HUES48 (cell line): ENCODE data around the gene ARHGEF40.

Source experiments
- H3K27ac ChIP-seq: one replicate; pipeline ENCODE4 v1.7.0; 2013; ENCODE audit warnings: low read depth, low read length, inconsistent platforms
- H3K27me3 ChIP-seq: 2 replicates; pipeline ENCODE4 v1.6.1; 2013; ENCODE audit warnings: mild to moderate bottlenecking, low read length; ENCODE audit not compliant: control insufficient read depth, insufficient read depth
- H3K36me3 ChIP-seq: 2 replicates; pipeline ENCODE4 v1.6.1; 2013; ENCODE audit warnings: low read length; ENCODE audit not compliant: control insufficient read depth, insufficient read depth
- H3K4me1 ChIP-seq: 2 replicates; pipeline ENCODE4 v1.6.1; 2013; ENCODE audit warnings: mild to moderate bottlenecking, low read length; ENCODE audit not compliant: control insufficient read depth, insufficient read depth
- H3K4me3 ChIP-seq: 2 replicates; pipeline ENCODE4 v1.5.1; 2013; ENCODE audit warnings: mild to moderate bottlenecking, low read depth, low read length
- H3K9ac ChIP-seq: 2 replicates; pipeline ENCODE4 v1.6.1; 2013; ENCODE audit warnings: mild to moderate bottlenecking, low read depth, low read length, moderate library complexity
- H3K9me3 ChIP-seq: 2 replicates; pipeline ENCODE4 v1.6.1; 2013; ENCODE audit warnings: low read length; ENCODE audit not compliant: control insufficient read depth, insufficient read depth

Gene ARHGEF40

DNA sequence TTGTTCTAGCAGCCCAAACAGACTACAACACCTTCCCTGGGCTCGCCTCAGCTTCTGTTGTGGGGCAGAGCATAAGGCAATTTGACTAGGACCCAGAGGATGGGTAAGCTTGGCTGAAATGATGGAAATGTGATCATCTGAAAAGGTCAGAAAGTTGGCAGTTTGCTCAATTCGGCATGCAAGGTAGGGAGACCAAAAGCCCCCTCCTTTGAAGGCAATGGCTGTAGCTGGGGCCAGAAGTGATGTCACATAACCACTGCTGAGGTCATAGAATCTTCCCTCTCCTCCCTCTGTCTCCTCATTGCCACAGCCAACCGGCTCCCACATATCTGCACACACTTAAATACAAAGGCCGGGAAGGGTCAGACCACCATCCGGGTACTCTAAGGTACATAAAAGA lies 40.2 kb upstream of the ARHGEF40 start, which contains the start of gene TPPP2:
TPPP2 (plus strand) TSS at position 301 of the 400 bp plus-strand sequence. CDS start 365 bp downstream, outside the sequence.
- H3K27me3 ChIP-seq = peaks cover 10% of the 10 kb centered on the region
- no peak within 1 kb of the TSS for H3K4me3 ChIP-seq
- H3K27ac ChIP-seq = no peak within 1 kb of the TSS
- no peaks in the 10 kb centered on the region for H3K36me3 ChIP-seq
- no peak within 1 kb of the TSS for H3K9ac ChIP-seq
- no peaks in the 10 kb centered on the region for H3K9me3 ChIP-seq
- H3K4me1 ChIP-seq = peaks cover 14% of the 10 kb centered on the region

DNA sequence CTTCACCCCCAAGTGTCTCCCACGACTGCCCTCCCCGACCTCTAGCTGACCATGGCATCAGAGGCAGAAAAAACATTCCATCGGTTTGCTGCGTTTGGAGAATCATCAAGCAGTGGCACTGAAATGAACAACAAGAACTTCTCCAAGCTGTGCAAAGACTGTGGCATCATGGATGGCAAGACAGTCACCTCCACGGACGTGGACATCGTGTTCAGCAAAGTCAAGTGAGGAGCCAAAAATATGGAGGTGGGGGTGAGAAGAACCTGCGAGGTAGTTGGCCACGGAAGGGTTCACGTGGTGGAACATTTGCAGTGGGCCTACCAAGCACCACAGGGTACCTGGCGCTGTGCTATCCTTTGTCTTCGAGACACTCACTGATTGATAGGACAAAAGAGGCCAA lies 39.6 kb upstream of the ARHGEF40 start:
- Histone ChIP-seq H3K9me3 (no peaks in the 10 kb centered on the region), H3K27ac (no peak overlapping the region), H3K27me3 (peaks cover 10% of the 10 kb centered on the region), H3K4me1 (peaks cover 14% of the 10 kb centered on the region), H3K4me3 (no peak overlapping the region), H3K36me3 (no peaks in the 10 kb centered on the region), H3K9ac (no peak overlapping the region)

DNA sequence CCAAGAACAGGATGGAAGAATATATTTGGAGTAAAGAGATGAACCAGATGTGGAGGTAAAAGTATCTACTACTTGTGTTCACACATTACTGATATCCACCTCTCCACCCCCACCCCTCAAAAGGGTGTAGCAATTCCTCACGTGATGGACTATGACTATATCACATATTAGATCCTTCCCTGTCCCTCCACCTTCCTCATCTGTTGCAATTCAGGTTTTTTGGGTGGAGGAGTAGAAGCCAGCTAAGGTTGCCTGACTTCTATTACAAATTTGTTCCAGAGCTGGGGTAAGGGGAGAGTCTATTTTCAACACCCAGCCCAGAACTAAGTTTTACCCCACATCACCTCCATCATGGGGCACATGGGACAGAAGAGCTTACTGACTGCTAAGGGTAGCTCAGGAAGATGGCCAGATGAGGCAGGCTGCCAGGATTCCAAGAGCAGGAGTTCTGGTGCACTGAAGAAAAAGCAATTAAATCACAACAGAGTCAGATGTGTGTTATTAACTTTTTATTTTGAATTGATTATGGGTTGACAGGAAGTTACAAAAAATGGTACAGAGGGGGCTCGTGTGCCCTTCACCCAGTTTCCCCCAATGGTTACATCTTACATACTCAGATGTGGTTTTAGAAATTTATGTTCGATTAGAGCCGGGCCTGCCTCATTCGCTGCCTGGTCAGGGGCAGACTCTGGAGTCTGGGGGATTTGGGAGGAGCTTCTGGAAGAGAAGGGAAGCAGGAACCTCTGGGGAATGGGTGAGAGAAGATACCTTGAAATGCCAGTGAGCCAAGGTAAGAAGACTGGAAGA lies 37.6 kb upstream of the ARHGEF40 start:
- Histone ChIP-seq H3K36me3 (no peaks in the 10 kb centered on the region), H3K27ac (no peak overlapping the region), H3K9me3 (no peaks in the 10 kb centered on the region), H3K9ac (no peak overlapping the region), H3K4me1 (no peaks in the 10 kb centered on the region), H3K4me3 (no peak overlapping the region), H3K27me3 (no peaks in the 10 kb centered on the region)

DNA sequence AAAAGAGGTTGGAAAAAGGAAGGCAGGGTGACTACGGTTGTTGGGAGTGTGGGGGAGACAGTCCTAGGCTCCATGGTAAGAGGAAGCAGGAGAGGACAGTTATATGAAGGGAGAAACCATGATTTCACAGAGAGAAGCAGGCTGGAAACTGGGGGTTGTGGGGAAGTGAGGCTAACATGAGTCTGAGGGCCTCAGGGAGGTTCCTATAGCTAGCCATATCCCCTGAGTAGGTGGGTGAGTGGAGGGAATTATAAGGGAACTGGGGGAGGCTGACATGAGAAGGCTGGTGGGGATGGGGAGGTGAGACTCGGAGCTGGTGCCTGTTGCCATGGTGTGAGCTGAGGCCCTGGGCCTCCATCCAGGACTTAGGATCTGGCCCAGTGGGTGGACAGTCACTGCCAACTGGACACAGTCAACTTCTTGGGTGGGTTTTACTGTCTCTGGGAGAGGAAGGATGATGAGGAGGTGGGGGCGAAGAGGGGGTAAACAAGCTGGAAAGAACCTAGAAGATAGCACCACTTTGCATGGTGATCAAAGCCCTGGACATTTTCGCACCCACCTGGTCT lies 36.9 kb upstream of the ARHGEF40 start:
- H3K27me3 ChIP-seq = no peaks in the 10 kb centered on the region
- no peak overlapping the region for H3K4me3 ChIP-seq
- H3K9ac ChIP-seq = no peak overlapping the region

DNA sequence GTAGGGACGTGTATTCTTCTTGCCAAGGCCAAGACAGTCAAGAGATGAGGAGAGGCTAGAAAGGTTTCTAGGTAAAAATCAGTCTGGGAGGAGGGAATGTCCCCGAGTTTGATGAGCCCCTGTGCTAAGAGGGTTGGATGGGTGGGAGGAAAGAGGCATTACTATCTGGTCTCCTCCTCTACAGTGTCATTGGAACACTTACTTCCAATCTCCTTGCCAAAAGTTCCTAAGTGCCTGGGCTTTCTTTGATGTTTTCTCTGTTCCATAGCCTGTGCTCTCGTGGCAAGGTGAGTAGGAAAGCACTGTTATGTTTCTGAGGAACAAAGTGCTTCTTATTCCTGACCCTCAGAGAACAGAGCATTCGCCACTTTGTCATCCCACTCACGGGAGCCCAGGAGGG lies 35.4 kb upstream of the ARHGEF40 start, which contains the start of gene RNASE13:
RNASE13 (minus strand) TSS at position 101 of the 400 bp plus-strand sequence. CDS start 519 bp downstream, outside the sequence.
- H3K4me3 ChIP-seq = no peak within 1 kb of the TSS
- H3K36me3 ChIP-seq = no peaks in the 10 kb centered on the region
- H3K9ac ChIP-seq = no peak within 1 kb of the TSS
- peaks cover 13% of the 10 kb centered on the region for H3K4me1 ChIP-seq
- no peaks in the 10 kb centered on the region for H3K27me3 ChIP-seq
- no peaks in the 10 kb centered on the region for H3K9me3 ChIP-seq
- H3K27ac ChIP-seq = no peak within 1 kb of the TSS

More for the DNA sequence above, 36.9 kb upstream of the ARHGEF40 start:
- no peak overlapping the region for H3K27ac ChIP-seq
- H3K9me3 ChIP-seq = no peaks in the 10 kb centered on the region
- no peaks in the 10 kb centered on the region for H3K36me3 ChIP-seq
- H3K4me1 ChIP-seq = no peaks in the 10 kb centered on the region

DNA sequence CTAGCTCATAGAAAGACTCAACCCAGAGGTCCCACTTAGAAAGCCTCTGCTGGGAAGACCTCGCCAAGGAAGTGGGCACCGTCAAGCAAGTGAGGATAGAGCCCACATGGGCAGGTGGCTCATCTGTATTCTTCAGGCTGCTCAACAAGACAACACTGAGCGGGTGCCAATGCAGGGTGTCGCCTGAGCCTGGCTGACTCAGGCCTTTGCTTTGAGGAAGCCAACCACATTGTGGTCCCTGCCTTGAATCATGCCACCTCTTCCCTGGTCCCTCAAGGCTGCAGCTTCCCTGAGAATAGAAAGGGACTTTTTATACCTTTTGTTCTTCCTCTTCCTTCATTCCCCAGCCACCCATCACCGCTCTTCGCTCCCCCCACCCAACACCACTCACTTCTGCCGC lies 33.4 kb upstream of the ARHGEF40 start:
- Histone ChIP-seq H3K27me3 (no peaks in the 10 kb centered on the region), H3K9ac (no peak overlapping the region), H3K4me1 (peaks cover 16% of the 10 kb centered on the region), H3K36me3 (no peaks in the 10 kb centered on the region), H3K4me3 (no peak overlapping the region), H3K9me3 (no peaks in the 10 kb centered on the region), H3K27ac (no peak overlapping the region)

DNA sequence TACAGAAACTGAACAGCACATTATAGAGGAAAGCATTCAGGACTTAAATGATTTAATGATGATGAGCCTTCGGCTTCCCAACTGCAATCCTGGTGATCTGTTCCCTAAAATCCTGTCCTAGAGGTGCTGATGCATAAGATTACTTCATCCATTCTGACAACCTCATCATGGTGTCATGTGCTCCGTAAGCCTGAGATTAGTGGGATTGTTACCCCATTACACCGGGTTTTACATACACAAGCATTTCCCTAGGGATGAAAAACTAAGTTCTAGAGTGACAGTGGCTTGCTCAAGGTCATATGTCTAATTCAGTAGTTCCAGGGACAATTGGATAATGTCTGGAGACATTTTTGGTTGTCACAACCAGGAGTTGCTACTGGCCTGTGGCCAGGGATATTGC lies 32.9 kb upstream of the ARHGEF40 start:
- no peaks in the 10 kb centered on the region for H3K9me3 ChIP-seq
- H3K4me1 ChIP-seq = peaks cover 16% of the 10 kb centered on the region
- H3K27me3 ChIP-seq = no peaks in the 10 kb centered on the region
- no peaks in the 10 kb centered on the region for H3K36me3 ChIP-seq
- no peak overlapping the region for H3K4me3 ChIP-seq
- no peak overlapping the region for H3K9ac ChIP-seq
- H3K27ac ChIP-seq = no peak overlapping the region

DNA sequence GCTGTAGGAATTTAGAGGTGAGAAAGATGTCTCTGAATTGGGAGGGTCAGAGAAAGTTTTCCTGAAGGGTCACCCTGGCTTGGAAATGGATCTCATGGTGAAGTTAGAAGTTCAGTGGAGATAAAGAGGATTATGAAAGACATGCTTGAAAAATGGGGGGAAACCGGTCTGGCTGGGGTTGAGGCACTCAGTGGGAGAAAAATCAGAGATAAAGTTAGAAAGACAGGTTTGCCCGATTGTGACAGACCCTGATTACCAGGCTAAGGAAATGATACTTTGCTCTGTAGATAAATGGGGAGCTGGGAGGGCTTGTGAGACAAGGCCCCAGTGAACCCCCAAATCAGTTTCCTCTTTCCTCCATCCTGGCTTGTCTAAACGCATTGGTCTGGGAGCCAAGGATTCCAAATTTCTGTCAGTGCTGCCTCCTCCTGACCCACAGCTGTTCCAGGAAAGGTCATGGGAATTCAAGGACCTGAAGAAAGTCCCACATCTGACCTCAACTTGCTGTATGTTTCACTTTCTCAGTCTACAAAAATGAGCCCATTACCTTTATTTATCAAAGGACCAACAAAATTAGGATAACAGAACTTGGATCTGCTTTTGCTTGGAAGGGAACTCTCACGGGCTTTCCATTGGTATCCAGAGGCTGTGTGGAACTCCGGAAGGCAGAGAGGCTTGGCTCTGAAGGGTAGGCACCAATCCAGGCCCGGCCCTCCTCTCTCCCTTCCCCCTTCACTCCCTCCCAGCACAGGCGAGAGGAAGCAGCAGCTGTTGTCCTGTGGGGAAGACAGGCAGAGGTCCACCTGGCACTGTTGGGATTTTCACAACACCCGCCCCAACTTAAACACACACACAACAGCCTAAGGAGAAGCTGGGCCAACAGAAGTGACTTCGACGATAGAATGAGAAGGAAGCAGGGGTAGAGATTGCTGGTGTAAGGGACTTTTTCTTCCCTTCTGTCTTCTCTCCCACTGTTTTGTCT lies 31.4 kb upstream of the ARHGEF40 start:
- Histone ChIP-seq H3K36me3 (no peaks in the 10 kb centered on the region), H3K4me1 (peaks cover 16% of the 10 kb centered on the region), H3K9me3 (no peaks in the 10 kb centered on the region), H3K9ac (no peak overlapping the region), H3K4me3 (no peak overlapping the region), H3K27ac (no peak overlapping the region), H3K27me3 (no peaks in the 10 kb centered on the region)

DNA sequence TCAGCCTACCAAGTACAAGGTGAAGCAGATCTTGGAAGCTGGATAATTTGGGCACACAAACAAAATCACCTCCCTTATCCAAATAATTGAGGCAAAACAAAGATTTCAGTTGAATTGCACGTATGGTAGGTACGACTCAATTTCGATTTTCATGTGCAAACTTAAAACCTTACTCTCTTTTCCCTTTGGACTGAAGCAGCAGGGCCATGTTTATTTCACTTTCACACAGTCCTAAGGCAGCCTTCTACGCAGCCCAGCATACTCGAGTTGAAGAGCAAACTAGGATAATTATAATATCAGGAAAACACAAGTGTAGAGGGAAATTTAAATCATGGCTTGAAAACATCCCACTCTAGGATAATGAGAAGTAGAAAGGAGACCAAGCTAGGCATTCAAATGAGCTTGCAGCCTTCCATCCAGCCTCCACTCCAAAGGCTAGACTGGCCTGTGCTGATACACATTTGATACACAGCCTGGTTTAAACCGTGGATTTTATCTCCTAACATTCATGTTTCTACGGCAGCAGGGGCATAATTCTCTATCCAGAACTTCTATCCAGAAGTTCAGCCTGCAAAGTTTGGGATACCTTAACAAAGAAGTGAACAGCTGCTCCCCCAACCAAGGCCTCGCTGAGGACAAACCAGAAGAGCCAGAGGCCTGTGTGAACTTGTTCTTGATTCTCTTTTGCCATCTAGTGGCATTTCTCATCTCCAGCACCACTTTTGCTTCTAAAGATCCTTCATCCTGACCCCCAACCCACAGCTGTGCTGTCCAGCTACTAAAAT lies 30.3 kb upstream of the ARHGEF40 start:
- Histone ChIP-seq H3K4me3 (no peak overlapping the region), H3K9me3 (no peaks in the 10 kb centered on the region), H3K9ac (no peak overlapping the region), H3K4me1 (peaks cover 16% of the 10 kb centered on the region), H3K27me3 (no peaks in the 10 kb centered on the region), H3K36me3 (no peaks in the 10 kb centered on the region), H3K27ac (no peak overlapping the region)

DNA sequence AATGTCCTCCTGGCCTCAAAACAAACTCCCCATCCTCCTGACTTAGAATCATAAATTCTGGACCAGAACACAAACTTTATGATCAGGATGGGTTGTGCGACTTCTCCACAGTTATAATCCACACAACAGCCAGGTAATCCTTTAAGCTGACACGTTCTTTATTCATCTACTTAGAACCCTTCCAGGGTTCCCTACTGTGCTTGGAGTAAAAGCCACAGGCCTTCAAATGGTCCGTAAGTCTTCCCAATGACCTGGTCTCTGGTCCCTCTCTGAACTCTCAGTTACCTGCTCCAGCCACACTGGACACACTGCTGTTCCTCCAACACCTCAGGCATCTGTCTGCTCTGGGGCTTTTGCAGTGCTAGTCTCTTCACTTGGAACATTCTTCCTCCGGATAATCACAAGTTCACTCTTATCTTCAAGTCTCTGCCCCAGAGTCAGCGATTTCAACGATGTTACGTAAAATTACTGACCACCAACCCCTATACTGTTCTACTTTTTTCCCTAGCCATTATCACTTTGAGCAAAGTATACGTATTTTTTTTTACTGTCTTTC lies 29.7 kb upstream of the ARHGEF40 start:
- H3K36me3 ChIP-seq = no peaks in the 10 kb centered on the region
- no peaks in the 10 kb centered on the region for H3K9me3 ChIP-seq
- no peak overlapping the region for H3K27ac ChIP-seq
- H3K4me1 ChIP-seq = peaks cover 16% of the 10 kb centered on the region
- H3K27me3 ChIP-seq = no peaks in the 10 kb centered on the region
- H3K9ac ChIP-seq = no peak overlapping the region
- no peak overlapping the region for H3K4me3 ChIP-seq
